ENCODE results near the gene TMEM273.
"Not testable (repeated sequence)": the region's sequence is repeated elsewhere in the genome, so short reads cannot be mapped to it uniquely, and the experiment has no call there.

Gene TMEM273

DNA sequence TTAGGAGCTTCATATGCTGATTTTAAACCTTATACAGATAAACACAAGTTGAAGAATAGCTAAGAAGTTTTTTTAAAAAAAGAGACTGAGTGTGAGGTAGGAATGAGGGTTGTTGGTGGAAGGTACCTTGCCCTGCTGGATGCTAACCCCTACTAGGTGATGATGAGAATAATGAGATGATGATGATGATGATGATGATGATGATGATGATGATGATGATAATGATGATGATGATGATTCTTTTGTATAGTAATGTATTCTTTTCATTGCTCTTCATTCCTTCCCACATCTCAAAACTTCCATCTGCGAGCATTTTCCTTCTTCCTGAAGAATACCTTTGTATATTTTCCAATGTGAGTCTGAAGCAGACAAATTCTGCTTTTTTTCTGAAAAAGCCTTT lies 14.1 kb upstream of the TMEM273 start:
- Histone ChIP-seq H3K9me3 (ENCODE audit: insufficient read depth, low read length) (no peaks in the 10 kb centered on the region), H3K79me2 (ENCODE audit: low read length) (no peaks in the 10 kb centered on the region), H2AFZ (ENCODE audit: low read depth, low read length) (no peak overlapping the region), H3K9ac (ENCODE audit: low read length) (no peak overlapping the region), H3K27ac (ENCODE audit: low read length) (no peak overlapping the region), H4K20me1 (ENCODE audit: insufficient read depth, low read length) (no peaks in the 10 kb centered on the region), H3K36me3 (replicated peaks; ENCODE audit: low read depth, low read length) (no peaks in the 10 kb centered on the region), H3K4me2 (ENCODE audit: low read length) (no peak overlapping the region), H3K27me3 (ENCODE audit: low read depth, low read length) (peaks cover 9% of the 10 kb centered on the region), H3K4me1 (ENCODE audit: low read length) (peaks cover 5% of the 10 kb centered on the region), H3K4me3 (ENCODE audit: low read length) (no peak overlapping the region)
- TF ChIP-seq, protein P1, sequence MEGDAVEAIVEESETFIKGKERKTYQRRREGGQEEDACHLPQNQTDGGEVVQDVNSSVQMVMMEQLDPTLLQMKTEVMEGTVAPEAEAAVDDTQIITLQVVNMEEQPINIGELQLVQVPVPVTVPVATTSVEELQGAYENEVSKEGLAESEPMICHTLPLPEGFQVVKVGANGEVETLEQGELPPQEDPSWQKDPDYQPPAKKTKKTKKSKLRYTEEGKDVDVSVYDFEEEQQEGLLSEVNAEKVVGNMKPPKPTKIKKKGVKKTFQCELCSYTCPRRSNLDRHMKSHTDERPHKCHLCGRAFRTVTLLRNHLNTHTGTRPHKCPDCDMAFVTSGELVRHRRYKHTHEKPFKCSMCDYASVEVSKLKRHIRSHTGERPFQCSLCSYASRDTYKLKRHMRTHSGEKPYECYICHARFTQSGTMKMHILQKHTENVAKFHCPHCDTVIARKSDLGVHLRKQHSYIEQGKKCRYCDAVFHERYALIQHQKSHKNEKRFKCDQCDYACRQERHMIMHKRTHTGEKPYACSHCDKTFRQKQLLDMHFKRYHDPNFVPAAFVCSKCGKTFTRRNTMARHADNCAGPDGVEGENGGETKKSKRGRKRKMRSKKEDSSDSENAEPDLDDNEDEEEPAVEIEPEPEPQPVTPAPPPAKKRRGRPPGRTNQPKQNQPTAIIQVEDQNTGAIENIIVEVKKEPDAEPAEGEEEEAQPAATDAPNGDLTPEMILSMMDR (IDR thresholded peaks at IDR 0.05; ENCODE audit: low read depth, low read length), result no peak
- no peak for TF ChIP-seq EZH2phosphoT487 (IDR thresholded peaks at IDR 0.05; ENCODE audit: low read depth)

DNA sequence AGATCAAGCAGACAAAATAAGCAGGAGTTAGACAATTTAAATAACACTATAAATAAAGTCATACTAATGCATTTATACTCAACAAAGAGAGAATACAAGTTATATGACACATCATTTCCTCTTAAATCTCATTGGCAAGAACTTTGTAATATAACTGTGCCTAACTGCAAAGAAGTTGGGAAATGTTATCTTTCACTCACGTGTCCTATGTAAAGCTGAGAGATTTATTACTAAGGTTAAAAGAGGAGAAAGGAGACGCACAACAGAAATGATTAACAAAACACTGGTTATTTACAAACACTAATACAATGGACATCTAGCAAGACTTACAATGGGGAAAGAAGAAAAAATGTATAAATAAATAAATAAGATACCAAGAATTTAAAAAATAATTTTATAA lies 12.7 kb upstream of the TMEM273 start:
- Histone ChIP-seq H4K20me1 (ENCODE audit: insufficient read depth, low read length) (no peaks in the 10 kb centered on the region), H3K4me1 (ENCODE audit: low read length) (no peaks in the 10 kb centered on the region), H2AFZ (ENCODE audit: low read depth, low read length) (no peak overlapping the region), H3K9ac (ENCODE audit: low read length) (no peak overlapping the region), H3K4me3 (ENCODE audit: low read length) (no peak overlapping the region), H3K79me2 (ENCODE audit: low read length) (no peaks in the 10 kb centered on the region), H3K9me3 (ENCODE audit: insufficient read depth, low read length) (no peaks in the 10 kb centered on the region), H3K27me3 (ENCODE audit: low read depth, low read length) (peaks cover 6% of the 10 kb centered on the region), H3K27ac (ENCODE audit: low read length) (no peak overlapping the region), H3K36me3 (replicated peaks; ENCODE audit: low read depth, low read length) (no peaks in the 10 kb centered on the region), H3K4me2 (ENCODE audit: low read length) (no peak overlapping the region)
- no peak for TF ChIP-seq EZH2phosphoT487 (IDR thresholded peaks at IDR 0.05; ENCODE audit: low read depth)
- TF ChIP-seq, protein P1 (IDR thresholded peaks at IDR 0.05; ENCODE audit: low read depth, low read length), result no peak

DNA sequence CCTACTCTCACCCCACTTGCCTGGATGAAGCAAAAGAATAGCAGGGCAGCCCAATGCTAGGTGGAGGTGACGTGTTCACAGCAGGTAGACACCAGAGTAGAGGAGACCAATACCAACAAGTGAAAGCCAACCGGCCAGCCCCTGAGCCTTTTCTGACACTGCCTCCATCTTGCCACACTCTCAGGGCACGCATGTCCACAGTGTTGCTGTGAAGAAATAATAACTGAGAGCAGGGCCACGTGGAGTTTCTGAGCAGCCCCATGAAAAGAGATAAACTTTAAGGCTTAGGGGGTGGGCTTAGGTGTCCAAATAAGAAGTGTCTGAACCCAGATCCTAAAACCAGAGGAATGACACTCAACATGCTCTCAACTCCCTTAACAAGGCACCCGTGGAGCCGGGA lies 9.0 kb upstream of the TMEM273 start:
- Histone ChIP-seq H3K79me2 (ENCODE audit: low read length) (no peaks in the 10 kb centered on the region), H3K9me3 (ENCODE audit: insufficient read depth, low read length) (no peaks in the 10 kb centered on the region), H2AFZ (ENCODE audit: low read depth, low read length) (no peak overlapping the region), H3K4me2 (ENCODE audit: low read length) (no peak overlapping the region), H3K27ac (ENCODE audit: low read length) (no peak overlapping the region), H3K36me3 (replicated peaks; ENCODE audit: low read depth, low read length) (no peaks in the 10 kb centered on the region), H3K9ac (ENCODE audit: low read length) (no peak overlapping the region), H4K20me1 (ENCODE audit: insufficient read depth, low read length) (no peaks in the 10 kb centered on the region), H3K4me3 (ENCODE audit: low read length) (no peak overlapping the region), H3K4me1 (ENCODE audit: low read length) (peaks cover 9% of the 10 kb centered on the region), H3K27me3 (ENCODE audit: low read depth, low read length) (no peaks in the 10 kb centered on the region)
- TF ChIP-seq EZH2phosphoT487 (IDR thresholded peaks at IDR 0.05; ENCODE audit: low read depth), result no peak
- TF ChIP-seq, protein P1 (IDR thresholded peaks at IDR 0.05; ENCODE audit: low read depth, low read length), result no peak

GRCh38 chr10:49195864-49196263 lies 7.7 kb upstream of the TMEM273 start:
- not testable (repeated sequence) for H3K4me2 ChIP-seq (ENCODE audit: low read length); H3K9ac ChIP-seq (ENCODE audit: low read length); H3K9me3 ChIP-seq (ENCODE audit: insufficient read depth, low read length); H4K20me1 ChIP-seq (ENCODE audit: insufficient read depth, low read length); H3K27me3 ChIP-seq (ENCODE audit: low read depth, low read length); H3K4me3 ChIP-seq (ENCODE audit: low read length); H2AFZ ChIP-seq (ENCODE audit: low read depth, low read length); H3K36me3 ChIP-seq (replicated peaks; ENCODE audit: low read depth, low read length); H3K27ac ChIP-seq (ENCODE audit: low read length); H3K79me2 ChIP-seq (ENCODE audit: low read length)
- H3K4me1 ChIP-seq (ENCODE audit: low read length), result peaks cover 19% of the 10 kb centered on the region
